Measurements from ENCODE around the gene LTF. TPM values are rescaled to one million over a fixed set of nuclear protein-coding genes. Genes with fewer than 3 reads are reported as not detected.

Gene LTF
- total RNA-seq, 1 experiment from 2014 or later = not detected

- H3K4me1 ChIP-seq (ENCODE audit: control insufficient read depth in 1 of 2, insufficient read depth in 2 of 2, low read length in 2 of 2) = no peaks in the 10 kb centered on the region
- BruUV-seq (replicated peaks) = no TSS peak
- no peak for TF ChIP-seq CBX3 (IDR thresholded peaks at IDR 0.05; ENCODE audit: low read depth)
- no peak for TF ChIP-seq FOSL1 (IDR thresholded peaks at IDR 0.05; ENCODE audit: low read depth)
- ATAC-seq (no peak), DNase-seq (ENCODE audit: low read depth, low spot score) (no peak)
- no peak overlapping the region for H3K9ac ChIP-seq (ENCODE audit: low read length)
- H3K4me2 ChIP-seq (ENCODE audit: low read length) = no peak overlapping the region
- H3K4me3 ChIP-seq (replicated peaks in 1 of 2; ENCODE audit: low read depth in 1 of 2, low read length in 2 of 2) = no peak overlapping the region
- H3K9me2 ChIP-seq (ENCODE audit: insufficient read depth) = no peaks in the 10 kb centered on the region
- no peaks in the 10 kb centered on the region for H3K79me2 ChIP-seq (ENCODE audit: insufficient read depth, low read length)
- H3K36me3 ChIP-seq (ENCODE audit: control insufficient read depth in 1 of 2, insufficient read depth in 2 of 2, low read length in 2 of 2) = no peaks in the 10 kb centered on the region
- intact Hi-C loops (cut with micrococcal nuclease) = no loop called here
- RAD21 ChIA-PET (ENCODE audit: low non-redundant PET in 1 of 2, low total read pairs in 2 of 2, uncharacterized antibody in 2 of 2, unreplicated experiment in 2 of 2) = no interaction called here
- CTCF ChIA-PET = no interaction called here
- no peaks in the 10 kb centered on the region for H4K20me1 ChIP-seq (ENCODE audit: insufficient read depth)
- POLR2A ChIA-PET = no interaction called here
- no peak overlapping the region for H3K27ac ChIP-seq (ENCODE audit: low read depth, low read length)
- no peaks in the 10 kb centered on the region for H3K9me3 ChIP-seq (ENCODE audit: control insufficient read depth in 1 of 2, insufficient read depth in 1 of 2, low read depth in 1 of 2, low read length in 2 of 2)
- H3K27me3 ChIP-seq (ENCODE audit: insufficient read depth, low read length) = no peaks in the 10 kb centered on the region
- H2AFZ ChIP-seq (ENCODE audit: low read depth, low read length, poor library complexity, severe bottlenecking) = no peak overlapping the region
These were observed 24.0 kb downstream of the LTF start for GRCh38 chr3:46440531-46441294.

GRCh38 chr3:46438831-46439230, 25.9 kb downstream of the LTF start:
- ATAC-seq (no peak), DNase-seq (ENCODE audit: low read depth, low spot score) (no peak)
- no TSS peak for BruUV-seq (replicated peaks)
- RAD21 ChIA-PET (ENCODE audit: low non-redundant PET in 1 of 2, low total read pairs in 2 of 2, uncharacterized antibody in 2 of 2, unreplicated experiment in 2 of 2) = no interaction called here
- Histone ChIP-seq H3K9me3 (ENCODE audit: control insufficient read depth in 1 of 2, insufficient read depth in 1 of 2, low read depth in 1 of 2, low read length in 2 of 2) (no peaks in the 10 kb centered on the region), H3K36me3 (ENCODE audit: control insufficient read depth in 1 of 2, insufficient read depth in 2 of 2, low read length in 2 of 2) (no peaks in the 10 kb centered on the region), H3K27me3 (ENCODE audit: insufficient read depth, low read length) (no peaks in the 10 kb centered on the region), H3K4me1 (ENCODE audit: control insufficient read depth in 1 of 2, insufficient read depth in 2 of 2, low read length in 2 of 2) (no peaks in the 10 kb centered on the region), H3K9me2 (ENCODE audit: insufficient read depth) (no peaks in the 10 kb centered on the region), H3K79me2 (ENCODE audit: insufficient read depth, low read length) (no peaks in the 10 kb centered on the region), H3K4me3 (replicated peaks in 1 of 2; ENCODE audit: low read depth in 1 of 2, low read length in 2 of 2) (no peak overlapping the region), H4K20me1 (ENCODE audit: insufficient read depth) (no peaks in the 10 kb centered on the region), H3K27ac (ENCODE audit: low read depth, low read length) (no peak overlapping the region), H3K9ac (ENCODE audit: low read length) (no peak overlapping the region), H3K4me2 (ENCODE audit: low read length) (no peak overlapping the region), H2AFZ (ENCODE audit: low read depth, low read length, poor library complexity, severe bottlenecking) (no peak overlapping the region)
- CTCF ChIA-PET = interaction anchor here (2.8 kb wide), 1 partner anchor 11 kb away, joined by 12 read pairs; no protein-coding TSS in a partner anchor
- intact Hi-C loops (cut with micrococcal nuclease) = no loop called here
- POLR2A ChIA-PET = no interaction called here
- TF ChIP-seq POLR2AphosphoS5 (IDR thresholded peaks at IDR 0.05; ENCODE audit: low read depth, low read length) = no peak
- TF ChIP-seq EZH2phosphoT487 (IDR thresholded peaks at IDR 0.05; ENCODE audit: borderline replicate concordance) = no peak
- TF ChIP-seq FOSL1 (IDR thresholded peaks at IDR 0.05; ENCODE audit: low read depth) = no peak
- no peak for TF ChIP-seq SRF (IDR thresholded peaks at IDR 0.05; ENCODE audit: low read depth)
- TF ChIP-seq EGR1 (IDR thresholded peaks at IDR 0.05; ENCODE audit: low read depth) = no peak
